Measurements from ENCODE around the gene G0S2.

The G0S2 gene

GRCh38 chr1:209657918-209658317 lies 17.3 kb upstream of the G0S2 start:
- Mint-ChIP-seq H3K36me3 (peaks cover 3% of the 10 kb centered on the region), H3K4me1 (ENCODE audit: low read depth) (peaks cover 17% of the 10 kb centered on the region), H3K27ac (no peak overlapping the region), H3K4me3 (no peak overlapping the region), H3K9me3 (ENCODE audit: low read depth) (no peaks in the 10 kb centered on the region), H3K27me3 (peaks cover 2% of the 10 kb centered on the region)

GRCh38 chr1:209659909-209660308 lies 15.3 kb upstream of the G0S2 start:
- peaks cover 7% of the 10 kb centered on the region for H3K36me3 Mint-ChIP-seq
- no peak overlapping the region for H3K4me3 Mint-ChIP-seq
- peaks cover 2% of the 10 kb centered on the region for H3K27me3 Mint-ChIP-seq
- peaks cover 9% of the 10 kb centered on the region for H3K4me1 Mint-ChIP-seq (ENCODE audit: low read depth)
- no peaks in the 10 kb centered on the region for H3K9me3 Mint-ChIP-seq (ENCODE audit: low read depth)
- no peak overlapping the region for H3K27ac Mint-ChIP-seq

GRCh38 chr1:209661071-209661470 lies 14.1 kb upstream of the G0S2 start:
- H3K9me3 Mint-ChIP-seq (ENCODE audit: low read depth), result no peaks in the 10 kb centered on the region
- H3K36me3 Mint-ChIP-seq, result peaks cover 7% of the 10 kb centered on the region
- no peak overlapping the region for H3K27ac Mint-ChIP-seq
- H3K4me1 Mint-ChIP-seq (ENCODE audit: low read depth), result peaks cover 9% of the 10 kb centered on the region
- H3K4me3 Mint-ChIP-seq, result no peak overlapping the region
- H3K27me3 Mint-ChIP-seq, result peaks cover 2% of the 10 kb centered on the region

- H3K36me3 Mint-ChIP-seq, result peaks cover 7% of the 10 kb centered on the region
- H3K27me3 Mint-ChIP-seq, result no peaks in the 10 kb centered on the region
- no peaks in the 10 kb centered on the region for H3K9me3 Mint-ChIP-seq (ENCODE audit: low read depth)
- H3K4me3 Mint-ChIP-seq, result no peak overlapping the region
- H3K27ac Mint-ChIP-seq, result no peak overlapping the region
- peaks cover 9% of the 10 kb centered on the region for H3K4me1 Mint-ChIP-seq (ENCODE audit: low read depth)
Observed at GRCh38 chr1:209662879-209663327, 12.3 kb upstream of the G0S2 start.

- H3K4me1 Mint-ChIP-seq (ENCODE audit: low read depth), result no peaks in the 10 kb centered on the region
- H3K36me3 Mint-ChIP-seq, result peaks cover 5% of the 10 kb centered on the region
- H3K9me3 Mint-ChIP-seq (ENCODE audit: low read depth), result no peaks in the 10 kb centered on the region
- H3K27me3 Mint-ChIP-seq, result peaks cover 2% of the 10 kb centered on the region
- H3K4me3 Mint-ChIP-seq, result no peak overlapping the region
- no peak overlapping the region for H3K27ac Mint-ChIP-seq
Observed at GRCh38 chr1:209667103-209667502, 8.1 kb upstream of the G0S2 start.

GRCh38 chr1:209667708-209668107 lies 7.5 kb upstream of the G0S2 start:
- peaks cover under 1% of the 10 kb centered on the region for H3K4me1 Mint-ChIP-seq (ENCODE audit: low read depth)

GRCh38 chr1:209670441-209671082 lies 4.7 kb upstream of the G0S2 start:
- H3K4me3 Mint-ChIP-seq, result no peak overlapping the region
- peaks cover 28% of the 10 kb centered on the region for H3K4me1 Mint-ChIP-seq (ENCODE audit: low read depth)
- no peak overlapping the region for H3K27ac Mint-ChIP-seq
- no peaks in the 10 kb centered on the region for H3K9me3 Mint-ChIP-seq (ENCODE audit: low read depth)
- H3K27me3 Mint-ChIP-seq, result peaks cover 10% of the 10 kb centered on the region
- H3K36me3 Mint-ChIP-seq, result no peaks in the 10 kb centered on the region

More at GRCh38 chr1:209667708-209668107, 7.5 kb upstream of the G0S2 start:
- Mint-ChIP-seq H3K36me3 (peaks cover 5% of the 10 kb centered on the region), H3K27ac (no peak overlapping the region), H3K9me3 (ENCODE audit: low read depth) (no peaks in the 10 kb centered on the region), H3K4me3 (no peak overlapping the region), H3K27me3 (peaks cover 2% of the 10 kb centered on the region)

- Mint-ChIP-seq H3K4me3 (no peak overlapping the region), H3K36me3 (no peaks in the 10 kb centered on the region), H3K27ac (peak overlapping the region; percentile 23), H3K27me3 (peaks cover 25% of the 10 kb centered on the region), H3K9me3 (ENCODE audit: low read depth) (no peaks in the 10 kb centered on the region), H3K4me1 (ENCODE audit: low read depth) (peaks cover 38% of the 10 kb centered on the region)
Observed at GRCh38 chr1:209672705-209673630, 2.2 kb upstream of the G0S2 start.

- H3K36me3 Mint-ChIP-seq, result no peaks in the 10 kb centered on the region
- no peak overlapping the region for H3K27ac Mint-ChIP-seq
- H3K4me3 Mint-ChIP-seq, result no peak overlapping the region
- H3K9me3 Mint-ChIP-seq (ENCODE audit: low read depth), result no peaks in the 10 kb centered on the region
- H3K4me1 Mint-ChIP-seq (ENCODE audit: low read depth), result peaks cover 38% of the 10 kb centered on the region
- H3K27me3 Mint-ChIP-seq, result peaks cover 25% of the 10 kb centered on the region
Observed at GRCh38 chr1:209673631-209674417, 1.4 kb upstream of the G0S2 start.

GRCh38 chr1:209675565-209676154 lies 448 bp downstream of the G0S2 start:
- Mint-ChIP-seq H3K27me3 (peaks cover 23% of the 10 kb centered on the region), H3K4me3 (peak overlapping the region; percentile 77), H3K36me3 (no peaks in the 10 kb centered on the region), H3K9me3 (ENCODE audit: low read depth) (no peaks in the 10 kb centered on the region), H3K4me1 (ENCODE audit: low read depth) (peaks cover 38% of the 10 kb centered on the region), H3K27ac (no peak overlapping the region)

- H3K27ac Mint-ChIP-seq, result no peak overlapping the region
- peaks cover 24% of the 10 kb centered on the region for H3K4me1 Mint-ChIP-seq (ENCODE audit: low read depth)
- no peaks in the 10 kb centered on the region for H3K9me3 Mint-ChIP-seq (ENCODE audit: low read depth)
- peaks cover 2% of the 10 kb centered on the region for H3K36me3 Mint-ChIP-seq
- no peak overlapping the region for H3K4me3 Mint-ChIP-seq
- peaks cover 27% of the 10 kb centered on the region for H3K27me3 Mint-ChIP-seq
Observed at GRCh38 chr1:209678981-209679539, 3.8 kb downstream of the G0S2 start.

- H3K4me3 Mint-ChIP-seq, result peak overlapping the region; percentile 40
Observed at GRCh38 chr1:209685821-209686220, 10.6 kb downstream of the G0S2 start.

GRCh38 chr1:209686322-209686721 lies 11.1 kb downstream of the G0S2 start:
- no peaks in the 10 kb centered on the region for H3K36me3 Mint-ChIP-seq
- peaks cover 2% of the 10 kb centered on the region for H3K27me3 Mint-ChIP-seq
- H3K27ac Mint-ChIP-seq, result no peak overlapping the region
- peaks cover 35% of the 10 kb centered on the region for H3K4me1 Mint-ChIP-seq (ENCODE audit: low read depth)
- peak overlapping the region; percentile 33 for H3K4me3 Mint-ChIP-seq
- H3K9me3 Mint-ChIP-seq (ENCODE audit: low read depth), result no peaks in the 10 kb centered on the region

More at GRCh38 chr1:209685821-209686220, 10.6 kb downstream of the G0S2 start:
- H3K27ac Mint-ChIP-seq, result no peak overlapping the region
- peaks cover 4% of the 10 kb centered on the region for H3K27me3 Mint-ChIP-seq
- H3K36me3 Mint-ChIP-seq, result peaks cover 2% of the 10 kb centered on the region
- peaks cover 35% of the 10 kb centered on the region for H3K4me1 Mint-ChIP-seq (ENCODE audit: low read depth)
- H3K9me3 Mint-ChIP-seq (ENCODE audit: low read depth), result no peaks in the 10 kb centered on the region

- Mint-ChIP-seq H3K4me1 (ENCODE audit: low read depth) (peaks cover 40% of the 10 kb centered on the region), H3K27ac (peak overlapping the region; percentile 11), H3K4me3 (no peak overlapping the region), H3K27me3 (no peaks in the 10 kb centered on the region), H3K9me3 (ENCODE audit: low read depth) (no peaks in the 10 kb centered on the region), H3K36me3 (no peaks in the 10 kb centered on the region)
Observed at GRCh38 chr1:209688746-209689234, 13.6 kb downstream of the G0S2 start.
